ENCODE measurements around the gene RDH5. TPM values are rescaled to one million over a fixed set of nuclear protein-coding genes. Genes with fewer than 3 reads are reported as not detected.

Gene RDH5
- total RNA-seq, 1 donor from 2014 or later: 3.0 TPM

DNA sequence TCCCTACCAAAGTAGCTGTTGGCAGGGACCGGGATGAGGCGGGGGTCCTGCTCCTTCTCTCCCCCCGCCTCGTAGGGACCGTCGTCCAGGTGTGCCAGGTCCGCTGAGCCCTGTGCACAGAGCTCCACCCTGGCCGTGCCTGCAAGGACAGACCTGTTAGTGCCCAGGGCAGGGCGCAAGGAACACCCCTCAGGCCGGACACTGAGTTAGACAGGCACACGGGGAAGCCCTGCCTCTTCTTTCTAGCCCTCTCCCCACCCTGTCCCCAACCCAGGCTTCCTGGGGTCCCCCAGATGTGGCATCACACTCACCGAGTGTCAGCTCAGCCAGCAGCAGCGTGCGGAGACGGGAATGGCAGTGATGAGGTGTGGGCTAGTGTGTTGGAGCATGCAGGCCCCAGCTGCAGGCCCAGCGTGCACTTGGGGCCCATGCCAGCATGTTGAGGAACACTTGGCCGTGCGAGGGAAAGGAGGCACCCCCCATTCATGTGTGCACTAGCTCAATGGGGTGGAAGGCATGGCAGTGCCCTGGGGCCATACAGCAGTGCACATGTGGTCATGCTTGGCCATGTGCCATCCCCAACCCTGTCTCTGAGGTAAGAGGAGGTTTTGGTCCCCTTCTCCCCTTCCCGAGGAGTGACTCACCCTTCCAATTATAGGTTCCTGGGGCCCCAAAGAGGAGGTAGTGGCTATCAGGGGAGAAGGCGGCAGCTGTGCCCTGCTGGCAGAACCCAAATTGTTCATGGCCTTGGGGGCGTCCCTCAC, 19.8 kb upstream of the RDH5 start:
- Mint-ChIP-seq H3K27ac (no peak overlapping the region), H3K4me3 (no peak overlapping the region), H3K36me3 (peaks cover 11% of the 10 kb centered on the region), H3K4me1 (peaks cover 17% of the 10 kb centered on the region), H3K27me3 (ENCODE audit: insufficient read depth, low read depth) (peaks cover 4% of the 10 kb centered on the region), H3K9me3 (no peaks in the 10 kb centered on the region)
- Histone ChIP-seq H3K27me3 (no peaks in the 10 kb centered on the region), H3K4me1 (peaks cover 7% of the 10 kb centered on the region), H3K4me3 (no peak overlapping the region), H3K27ac (no peak overlapping the region), H2AFZ (replicated peaks) (no peak overlapping the region), H3F3A (ENCODE audit: low read depth) (no peaks in the 10 kb centered on the region), H3K9ac (no peak overlapping the region), H3K4me2 (no peak overlapping the region), H3K9me3 (ENCODE audit: low read depth) (no peaks in the 10 kb centered on the region), H4K20me1 (ENCODE audit: low read depth) (peaks cover 7% of the 10 kb centered on the region), H3K36me3 (no peaks in the 10 kb centered on the region), H3K79me2 (ENCODE audit: low read depth) (peaks cover 20% of the 10 kb centered on the region)
- DNase-seq (ENCODE audit: low spot score): no peak
- TF ChIP-seq EZH2 (IDR thresholded peaks at IDR 0.05) (no peak), EZH2phosphoT487 (IDR thresholded peaks at IDR 0.05) (no peak)
- TF ChIP-seq, protein P1, sequence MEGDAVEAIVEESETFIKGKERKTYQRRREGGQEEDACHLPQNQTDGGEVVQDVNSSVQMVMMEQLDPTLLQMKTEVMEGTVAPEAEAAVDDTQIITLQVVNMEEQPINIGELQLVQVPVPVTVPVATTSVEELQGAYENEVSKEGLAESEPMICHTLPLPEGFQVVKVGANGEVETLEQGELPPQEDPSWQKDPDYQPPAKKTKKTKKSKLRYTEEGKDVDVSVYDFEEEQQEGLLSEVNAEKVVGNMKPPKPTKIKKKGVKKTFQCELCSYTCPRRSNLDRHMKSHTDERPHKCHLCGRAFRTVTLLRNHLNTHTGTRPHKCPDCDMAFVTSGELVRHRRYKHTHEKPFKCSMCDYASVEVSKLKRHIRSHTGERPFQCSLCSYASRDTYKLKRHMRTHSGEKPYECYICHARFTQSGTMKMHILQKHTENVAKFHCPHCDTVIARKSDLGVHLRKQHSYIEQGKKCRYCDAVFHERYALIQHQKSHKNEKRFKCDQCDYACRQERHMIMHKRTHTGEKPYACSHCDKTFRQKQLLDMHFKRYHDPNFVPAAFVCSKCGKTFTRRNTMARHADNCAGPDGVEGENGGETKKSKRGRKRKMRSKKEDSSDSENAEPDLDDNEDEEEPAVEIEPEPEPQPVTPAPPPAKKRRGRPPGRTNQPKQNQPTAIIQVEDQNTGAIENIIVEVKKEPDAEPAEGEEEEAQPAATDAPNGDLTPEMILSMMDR (IDR thresholded peaks at IDR 0.05): no peak

DNA sequence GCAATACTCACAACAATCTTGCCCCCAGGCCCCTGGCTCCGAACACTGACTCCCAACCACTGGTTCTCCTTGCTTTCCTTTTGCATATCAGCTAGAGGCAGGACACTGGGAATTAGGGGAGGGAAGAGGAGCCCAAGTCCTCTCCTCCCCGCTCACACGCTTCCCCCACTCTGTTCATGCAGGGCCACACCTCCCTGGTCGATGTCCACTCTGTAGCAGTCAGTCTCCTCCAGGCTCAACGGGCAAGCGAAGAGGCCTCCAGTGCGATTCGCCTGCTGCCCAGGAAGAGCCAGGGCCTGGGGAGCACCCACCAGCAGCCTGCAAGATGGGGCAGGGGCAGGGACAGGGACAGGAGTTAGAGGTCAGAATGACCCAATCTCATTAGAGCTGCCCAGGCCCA, 17.3 kb upstream of the RDH5 start:
- TF ChIP-seq, protein P1 (IDR thresholded peaks at IDR 0.05): no peak
- TF ChIP-seq EZH2 (IDR thresholded peaks at IDR 0.05) (no peak), EZH2phosphoT487 (IDR thresholded peaks at IDR 0.05) (no peak)

DNA sequence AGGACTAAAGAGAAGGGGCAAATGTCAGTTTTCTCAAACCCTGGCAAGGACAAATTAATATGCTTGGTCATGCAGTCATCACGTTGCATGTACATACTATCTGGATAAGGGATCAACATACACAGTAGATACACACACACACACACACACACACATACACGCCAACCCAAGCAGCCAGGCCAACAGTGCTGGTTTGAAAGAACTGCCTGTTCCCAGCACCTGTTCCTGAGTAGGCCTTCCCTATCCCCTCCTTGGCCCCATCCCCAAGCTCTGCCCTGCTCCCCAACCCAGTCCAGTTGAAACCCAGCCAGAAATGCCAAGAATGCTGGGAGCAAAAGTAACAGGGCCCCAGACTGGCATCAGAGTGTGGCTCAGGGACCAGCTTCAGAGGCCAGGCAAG, 16.9 kb upstream of the RDH5 start:
- H3K79me2 ChIP-seq (ENCODE audit: low read depth): peaks cover 38% of the 10 kb centered on the region
- H3K4me1 ChIP-seq: peaks cover 20% of the 10 kb centered on the region
- no peak overlapping the region for H3K4me3 ChIP-seq
- H4K20me1 ChIP-seq (ENCODE audit: low read depth): peaks cover 18% of the 10 kb centered on the region
- H3K27ac ChIP-seq: no peak overlapping the region
- DNase-seq (ENCODE audit: low spot score): no peak
- Mint-ChIP-seq H3K4me3 (no peak overlapping the region), H3K27me3 (ENCODE audit: insufficient read depth, low read depth) (peaks cover 7% of the 10 kb centered on the region), H3K4me1 (peaks cover 39% of the 10 kb centered on the region), H3K27ac (no peak overlapping the region), H3K9me3 (no peaks in the 10 kb centered on the region), H3K36me3 (peaks cover 11% of the 10 kb centered on the region)
- H3K9ac ChIP-seq: no peak overlapping the region
- no peaks in the 10 kb centered on the region for H3K36me3 ChIP-seq
- no peaks in the 10 kb centered on the region for H3K9me3 ChIP-seq (ENCODE audit: low read depth)
- H2AFZ ChIP-seq (replicated peaks): no peak overlapping the region
- H3F3A ChIP-seq (ENCODE audit: low read depth): peaks cover 7% of the 10 kb centered on the region
- no peak overlapping the region for H3K4me2 ChIP-seq
- H3K27me3 ChIP-seq: peaks cover under 1% of the 10 kb centered on the region
- TF ChIP-seq EZH2phosphoT487 (IDR thresholded peaks at IDR 0.05): no peak
- TF ChIP-seq, protein P1 (IDR thresholded peaks at IDR 0.05): no peak
- TF ChIP-seq EZH2 (IDR thresholded peaks at IDR 0.05): no peak

More for the DNA sequence above, 17.3 kb upstream of the RDH5 start:
- peaks cover 7% of the 10 kb centered on the region for H3K27me3 Mint-ChIP-seq (ENCODE audit: insufficient read depth, low read depth)
- Histone ChIP-seq H3K4me3 (no peak overlapping the region), H3K79me2 (ENCODE audit: low read depth) (peaks cover 38% of the 10 kb centered on the region), H2AFZ (replicated peaks) (no peak overlapping the region), H3K36me3 (no peaks in the 10 kb centered on the region), H3K9me3 (ENCODE audit: low read depth) (no peaks in the 10 kb centered on the region), H3K27ac (no peak overlapping the region), H3K4me1 (peaks cover 19% of the 10 kb centered on the region), H4K20me1 (ENCODE audit: low read depth) (peaks cover 18% of the 10 kb centered on the region), H3F3A (ENCODE audit: low read depth) (peaks cover 3% of the 10 kb centered on the region), H3K27me3 (no peaks in the 10 kb centered on the region), H3K9ac (no peak overlapping the region), H3K4me2 (no peak overlapping the region)
- no peak for DNase-seq (ENCODE audit: low spot score)
- peaks cover 36% of the 10 kb centered on the region for H3K4me1 Mint-ChIP-seq
- H3K36me3 Mint-ChIP-seq: peaks cover 11% of the 10 kb centered on the region
- no peaks in the 10 kb centered on the region for H3K9me3 Mint-ChIP-seq
- no peak overlapping the region for H3K27ac Mint-ChIP-seq
- H3K4me3 Mint-ChIP-seq: peak overlapping the region; percentile 5

Measured in neural progenitor cell (in vitro differentiated cells).